DMS153 (cell line): Measurements from ENCODE around the gene ALPK3.
"Not testable (repeated sequence)": the region's sequence is repeated elsewhere in the genome, so short reads cannot be mapped to it uniquely, and the experiment has no call there.

ENCODE experiments used
- DNase-seq: peaks from one replicate; lab custom pipeline; 2025; lab: John Stamatoyannopoulos, UW

ALPK3 gene

GRCh38 chr15:84874981-84875699 is 58.0 kb downstream of the ALPK3 start:
- no peak for DNase-seq

GRCh38 chr15:84876269-84876668 is 59.1 kb downstream of the ALPK3 start:
- DNase-seq = no peak

- DNase-seq = not testable (repeated sequence)
Observed at GRCh38 chr15:84877701-84878100, 60.5 kb downstream of the ALPK3 start.

- DNase-seq = no peak
Observed at GRCh38 chr15:84878504-84878903, 61.3 kb downstream of the ALPK3 start.

- DNase-seq = no peak
Observed at GRCh38 chr15:84879088-84879780, 62.1 kb downstream of the ALPK3 start.

- DNase-seq = no peak
Observed at GRCh38 chr15:84880007-84880406, 62.9 kb downstream of the ALPK3 start.

- no peak for DNase-seq
Observed at GRCh38 chr15:84880822-84881519, 63.8 kb downstream of the ALPK3 start.

GRCh38 chr15:84881520-84881830 is 64.3 kb downstream of the ALPK3 start:
- DNase-seq = no peak

DNA sequence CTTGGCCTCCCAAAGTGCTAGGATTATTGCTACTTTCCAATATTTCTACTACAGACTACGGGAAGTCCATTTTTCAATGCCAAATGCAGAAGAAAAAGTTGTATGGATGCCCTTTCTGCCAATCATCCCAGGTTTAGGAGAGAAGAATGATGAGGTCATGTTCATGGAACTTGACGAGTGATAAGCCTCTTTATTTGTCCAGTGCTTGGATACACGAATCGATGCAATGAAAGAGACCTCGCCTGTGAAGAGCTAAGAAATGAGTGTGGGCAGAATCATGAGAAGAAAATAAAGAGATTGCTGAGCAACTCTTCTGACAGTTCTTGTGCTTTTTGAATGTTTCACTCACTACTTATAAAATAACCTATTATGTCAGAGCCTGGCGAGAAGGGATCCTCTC is 66.3 kb downstream of the ALPK3 start:
- DNase-seq = no peak

DNA sequence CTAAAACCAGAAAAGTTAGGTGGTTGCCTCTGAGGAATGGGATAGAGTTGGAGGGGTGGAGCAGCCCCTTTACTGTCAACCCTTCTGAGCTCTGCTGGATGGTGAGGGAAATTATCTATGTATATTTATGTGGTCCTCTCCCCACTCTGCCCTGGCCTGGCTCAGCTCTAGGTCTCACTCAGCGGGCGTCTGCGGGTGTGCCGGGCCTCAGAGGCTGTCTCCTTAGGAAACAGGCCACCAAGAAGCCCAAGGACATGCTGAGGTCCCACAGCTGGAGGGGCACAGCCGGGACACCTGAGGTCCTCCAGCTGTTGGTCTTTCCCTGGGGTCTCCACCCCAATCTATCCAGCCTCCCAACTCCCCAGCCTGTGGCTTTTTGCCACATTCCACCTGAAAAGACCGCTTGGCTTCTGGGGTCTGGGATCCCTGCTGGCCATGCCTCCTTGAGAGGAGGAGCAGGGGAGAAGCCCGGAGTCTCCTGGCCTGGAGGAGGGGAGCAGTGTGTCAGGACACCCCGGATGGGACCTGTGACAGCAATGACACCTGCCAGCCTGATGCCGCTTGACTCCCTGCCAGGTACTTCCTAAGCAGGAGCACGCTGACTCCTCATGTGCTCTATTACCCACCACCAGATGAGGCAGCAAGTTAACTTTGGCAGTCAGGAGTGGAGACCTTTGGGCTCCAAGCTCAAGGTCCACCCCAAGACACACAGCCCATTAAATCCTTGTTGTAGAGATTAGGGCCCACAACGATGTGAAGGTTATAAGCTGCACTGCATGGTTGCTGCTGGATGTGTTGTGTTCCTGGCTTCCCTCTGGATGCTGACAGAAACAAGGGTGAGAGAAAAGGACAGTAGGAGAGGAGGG is 67.0 kb downstream of the ALPK3 start, which contains the start of gene SLC28A1:
SLC28A1 (plus strand) TSS at position 747 of the 866 bp plus-strand sequence. CDS start 3,099 bp downstream, outside the sequence.
- DNase-seq = no peak

DNA sequence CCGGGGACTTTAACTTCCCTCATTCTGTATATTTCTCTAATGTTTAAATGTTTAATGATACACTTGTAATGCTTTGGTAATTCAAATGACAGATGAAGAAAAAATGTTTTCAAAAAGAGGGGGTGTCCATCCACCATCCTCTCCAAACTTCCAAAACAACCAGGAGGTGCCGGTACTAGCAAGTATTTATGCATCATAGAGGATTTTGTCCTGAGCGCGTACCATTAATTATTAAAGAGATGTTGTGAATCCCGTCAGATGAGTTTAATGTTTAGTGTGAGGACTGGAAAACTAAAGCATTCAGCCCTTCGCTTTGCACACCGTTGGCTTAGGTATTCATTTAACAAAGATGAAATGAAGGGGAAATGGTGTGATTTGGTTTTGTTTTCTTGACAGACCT is 68.6 kb downstream of the ALPK3 start:
- DNase-seq = no peak

GRCh38 chr15:84886211-84886983 is 69.2 kb downstream of the ALPK3 start:
- no peak for DNase-seq

DNA sequence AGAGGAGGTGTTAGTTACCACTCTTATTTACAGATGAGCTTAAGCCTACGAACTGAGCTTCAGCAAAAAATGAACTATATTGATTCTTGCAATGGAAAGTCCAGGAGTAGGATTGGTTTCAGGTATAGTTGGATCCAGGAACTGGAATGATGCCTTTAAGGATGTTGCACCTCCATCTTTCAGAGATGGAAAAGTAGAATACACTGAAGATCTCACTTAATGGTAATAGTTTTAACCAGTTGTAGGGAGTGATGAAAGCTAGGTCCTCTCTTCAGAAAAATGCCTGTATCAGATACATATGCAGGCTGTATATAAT is 69.8 kb downstream of the ALPK3 start:
- no peak for DNase-seq

GRCh38 chr15:84887938-84888337 is 70.8 kb downstream of the ALPK3 start:
- DNase-seq = no peak

GRCh38 chr15:84888639-84889038 is 71.5 kb downstream of the ALPK3 start:
- DNase-seq = no peak

- DNase-seq = no peak
Observed at GRCh38 chr15:84889313-84889990, 72.3 kb downstream of the ALPK3 start.

GRCh38 chr15:84889991-84890669 is 73.0 kb downstream of the ALPK3 start:
- no peak for DNase-seq

GRCh38 chr15:84890670-84891162 is 73.6 kb downstream of the ALPK3 start:
- DNase-seq = no peak

- no peak for DNase-seq
Observed at GRCh38 chr15:84891339-84891738, 74.2 kb downstream of the ALPK3 start.

- DNase-seq = no peak
Observed at GRCh38 chr15:84892786-84893307, 75.7 kb downstream of the ALPK3 start.
